Ovary (tissue), 3 donors: Measurements from ENCODE around the gene GBE1.

Experiments
- CTCF ChIP-seq, 3 donors: fragments of 450-650 bp in 2 of 3; fragments of 200-600 bp in 1 of 3; IDR thresholded peaks; one replicate each; pipeline versions ENCODE4 v1.5.1 to v1.8.0; 2016 to 2022; ENCODE audit warnings: antibody characterized with exemption in 3 of 3, mild to moderate bottlenecking in 1 of 3
- EP300 ChIP-seq: sonication (generic); formaldehyde crosslinking; IDR thresholded peaks from one replicate; pipeline ENCODE4 v1.6.1; 2017; ENCODE audit warnings: antibody characterized with exemption
- POLR2A ChIP-seq: fragments of 450-650 bp; IDR thresholded peaks from one replicate; pipeline ENCODE4 v1.6.1; 2017; ENCODE audit warnings: antibody characterized with exemption, mild to moderate bottlenecking, moderate library complexity
- donor health status: DM: no; HTN: no; CAD: no.

- TF ChIP-seq EP300 (no peak), CTCF (IDR thresholded peaks at IDR 0.05) (no peak), POLR2A (no peak)
These were observed 211.6 kb downstream of the GBE1 start for GRCh38 chr3:81549831-81550230.
